ENCODE results near the gene QSOX1. TPM values are rescaled to one million over a fixed set of nuclear protein-coding genes. Genes with fewer than 3 reads are reported as not detected.

The QSOX1 gene
- total RNA-seq, 1 experiment from 2014 or later, result 84.0 TPM

DNA sequence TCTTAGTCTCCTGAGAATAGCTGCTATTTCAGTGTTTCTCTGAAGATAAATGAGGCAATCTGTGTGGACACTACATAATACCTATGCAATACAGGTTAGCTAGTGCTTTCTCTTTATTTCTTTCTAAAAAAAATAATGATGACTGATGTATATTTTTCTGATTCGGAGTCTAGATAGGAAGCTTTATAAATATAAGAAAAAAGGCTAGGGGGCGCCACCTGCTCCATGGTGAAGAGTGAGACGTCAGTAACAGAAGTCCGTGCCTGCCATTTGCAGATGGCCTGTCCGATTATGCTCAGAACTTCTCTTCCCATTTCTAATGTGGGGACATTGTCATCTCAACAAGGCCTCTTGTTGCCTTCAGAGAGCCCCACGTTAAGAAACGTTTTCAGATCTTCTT, 26.4 kb downstream of the QSOX1 start:
- in situ Hi-C loops (cut with HindIII; ENCODE audit: low pct_unique_long_range_greater_than_20kb, low sequenced_read_pairs), result no loop called here
- DNase-seq (ENCODE audit: low read depth), result no peak

DNA sequence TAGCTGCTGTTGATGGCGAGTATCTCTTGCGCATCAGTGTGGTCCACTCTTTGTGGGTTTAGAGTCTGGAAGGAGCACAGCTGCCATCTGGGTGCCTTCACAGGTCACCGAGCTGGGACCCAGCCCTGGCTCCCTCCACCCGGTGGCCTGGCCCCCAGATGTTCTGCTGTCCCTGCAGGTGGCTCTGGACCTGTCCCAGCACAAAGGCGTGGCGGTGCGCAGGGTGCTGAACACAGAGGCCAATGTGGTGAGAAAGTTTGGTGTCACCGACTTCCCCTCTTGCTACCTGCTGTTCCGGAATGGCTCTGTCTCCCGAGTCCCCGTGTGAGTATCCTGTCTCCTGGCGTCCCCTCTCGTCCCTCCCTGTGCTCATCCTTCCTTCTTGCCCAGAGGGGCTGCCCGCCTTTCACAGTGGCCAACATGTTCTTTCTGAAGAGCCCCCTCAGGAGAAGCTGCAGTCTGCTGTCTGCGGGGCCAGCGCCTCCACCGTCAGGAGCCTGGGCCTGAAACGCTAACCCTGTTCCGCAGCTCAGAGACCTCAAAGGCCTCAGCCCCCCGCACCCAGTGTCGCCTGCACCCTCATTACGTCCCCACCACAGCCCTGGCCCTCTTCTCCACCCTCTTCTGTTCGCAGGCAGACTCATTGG, 27.4 kb downstream of the QSOX1 start:
- in situ Hi-C loops (cut with HindIII; ENCODE audit: low pct_unique_long_range_greater_than_20kb, low sequenced_read_pairs), result no loop called here
- DNase-seq (ENCODE audit: low read depth), result no peak

DNA sequence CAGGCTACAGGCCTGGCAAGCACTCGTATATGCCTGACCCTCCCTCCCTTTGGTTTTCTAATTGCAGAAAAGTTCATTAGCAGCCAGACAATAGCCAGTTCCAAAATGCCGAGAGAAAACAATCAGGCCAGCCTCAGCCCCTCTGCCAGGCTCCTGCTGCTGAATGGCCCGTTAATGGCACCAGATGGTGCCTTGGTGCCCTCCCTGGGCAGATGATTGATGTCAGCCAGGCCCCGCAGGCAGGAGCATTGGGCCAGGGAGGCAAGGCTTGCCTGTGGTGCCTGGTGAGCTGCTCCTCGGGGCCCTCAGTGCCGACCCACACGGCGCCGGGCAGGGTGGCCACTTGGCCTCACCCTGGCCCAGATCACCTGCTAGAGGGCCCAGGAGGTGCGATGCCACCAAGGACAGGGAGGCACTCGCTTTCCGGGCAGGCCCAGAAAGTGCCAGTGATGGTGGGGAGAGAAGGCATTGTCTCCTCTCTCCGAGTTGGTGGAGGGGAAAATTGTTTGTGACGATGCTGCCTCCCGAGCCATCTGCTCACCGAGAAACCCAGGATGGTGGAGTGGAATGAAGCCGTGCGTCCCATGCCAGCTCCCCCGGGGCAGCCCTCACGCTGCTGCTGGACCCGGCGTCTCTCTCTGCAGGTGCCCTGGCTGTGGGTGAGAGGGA, 28.1 kb downstream of the QSOX1 start:
- in situ Hi-C loops (cut with HindIII; ENCODE audit: low pct_unique_long_range_greater_than_20kb, low sequenced_read_pairs), result no loop called here
- DNase-seq (ENCODE audit: low read depth), result no peak

DNA sequence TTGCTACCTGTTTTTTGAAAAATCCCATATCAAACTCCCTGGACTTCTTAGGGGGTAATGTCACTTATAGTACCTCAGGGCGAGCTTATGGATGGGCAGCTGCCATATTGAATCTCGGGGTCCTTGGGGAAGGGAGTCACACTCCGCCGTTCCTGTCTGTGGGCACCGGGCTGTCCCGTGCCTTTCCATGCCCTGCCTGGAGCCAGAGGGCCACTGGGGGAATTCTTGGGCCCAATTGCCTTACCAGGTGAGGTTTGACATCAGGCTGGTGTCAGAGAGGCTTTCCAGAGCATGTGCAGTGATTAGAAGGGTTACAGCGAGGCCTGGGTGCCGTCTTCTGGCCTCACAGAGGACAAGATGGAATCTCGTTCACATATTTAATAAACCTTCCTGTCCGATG, 28.8 kb downstream of the QSOX1 start:
- DNase-seq (ENCODE audit: low read depth), result no peak
- in situ Hi-C loops (cut with HindIII; ENCODE audit: low pct_unique_long_range_greater_than_20kb, low sequenced_read_pairs), result no loop called here

DNA sequence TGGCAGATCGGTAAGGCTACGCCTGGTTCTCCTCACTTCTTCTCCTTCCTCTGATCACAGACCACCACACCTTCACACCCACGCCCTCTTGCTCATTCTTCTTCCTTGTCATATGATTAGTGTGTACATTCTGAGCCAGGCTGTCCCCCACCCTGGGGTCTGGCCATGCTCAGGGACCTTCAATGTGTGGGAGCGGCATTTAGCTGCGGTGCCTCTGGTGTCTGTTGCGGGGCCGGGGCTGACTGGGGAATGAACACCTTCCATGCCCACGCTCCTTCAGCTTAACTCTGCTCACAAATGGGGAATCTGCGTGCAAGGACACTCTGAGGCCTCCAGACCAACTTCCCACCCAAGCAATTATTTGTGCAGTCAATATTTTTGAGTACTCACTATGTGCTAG, 29.4 kb downstream of the QSOX1 start:
- DNase-seq (ENCODE audit: low read depth), result no peak
- in situ Hi-C loops (cut with HindIII; ENCODE audit: low pct_unique_long_range_greater_than_20kb, low sequenced_read_pairs), result no loop called here

DNA sequence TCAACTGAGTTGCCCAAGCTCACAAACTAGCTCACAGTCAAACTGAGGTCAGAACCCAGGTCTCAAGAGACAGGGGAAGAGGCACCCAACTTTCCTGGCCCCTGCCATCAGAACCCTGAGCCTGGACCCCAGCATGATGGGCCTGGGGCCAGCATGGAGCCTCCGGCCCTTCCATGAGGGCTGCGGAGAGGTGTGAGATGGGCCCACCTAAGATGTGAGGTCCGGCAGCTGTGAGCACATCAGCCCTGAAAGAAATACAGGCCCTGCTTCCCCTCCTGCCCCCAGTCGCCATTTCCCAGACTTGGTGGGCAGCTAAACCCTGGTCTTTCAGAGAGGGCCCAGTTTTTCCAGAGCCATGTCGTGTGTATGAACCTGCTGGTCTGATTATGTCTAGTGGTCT, 30.6 kb downstream of the QSOX1 start:
- DNase-seq (ENCODE audit: low read depth), result no peak
- in situ Hi-C loops (cut with HindIII; ENCODE audit: low pct_unique_long_range_greater_than_20kb, low sequenced_read_pairs), result no loop called here

DNA sequence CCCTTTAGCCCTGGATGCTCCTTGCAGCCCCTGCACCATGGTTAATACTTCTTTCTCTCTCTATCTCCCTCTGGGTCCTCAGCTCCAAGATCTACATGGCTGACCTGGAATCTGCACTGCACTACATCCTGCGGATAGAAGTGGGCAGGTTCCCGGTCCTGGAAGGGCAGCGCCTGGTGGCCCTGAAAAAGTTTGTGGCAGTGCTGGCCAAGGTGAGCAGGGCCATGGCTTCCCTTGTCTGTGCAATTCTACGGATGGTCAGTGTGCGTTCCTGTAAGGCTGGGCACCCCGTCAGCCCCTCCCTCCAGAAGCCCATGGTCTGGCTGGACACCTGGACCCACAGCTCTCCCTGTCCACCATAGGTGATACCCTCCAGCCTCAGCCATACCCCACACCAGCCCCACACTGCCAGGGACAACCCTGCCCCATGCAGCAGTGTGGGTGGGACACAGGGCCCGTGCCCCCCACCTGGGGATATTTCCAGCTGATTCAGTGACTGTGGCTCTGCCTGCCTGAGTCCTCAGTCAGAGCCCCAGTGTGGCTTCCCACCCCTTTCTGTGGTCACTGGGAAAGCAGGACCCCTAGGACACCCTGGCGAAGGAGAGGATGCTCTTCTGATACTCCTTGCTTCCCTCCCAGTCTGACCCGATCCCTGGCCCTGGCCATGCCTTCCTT, 31.4 kb downstream of the QSOX1 start:
- in situ Hi-C loops (cut with HindIII; ENCODE audit: low pct_unique_long_range_greater_than_20kb, low sequenced_read_pairs), result no loop called here
- DNase-seq (ENCODE audit: low read depth), result no peak

DNA sequence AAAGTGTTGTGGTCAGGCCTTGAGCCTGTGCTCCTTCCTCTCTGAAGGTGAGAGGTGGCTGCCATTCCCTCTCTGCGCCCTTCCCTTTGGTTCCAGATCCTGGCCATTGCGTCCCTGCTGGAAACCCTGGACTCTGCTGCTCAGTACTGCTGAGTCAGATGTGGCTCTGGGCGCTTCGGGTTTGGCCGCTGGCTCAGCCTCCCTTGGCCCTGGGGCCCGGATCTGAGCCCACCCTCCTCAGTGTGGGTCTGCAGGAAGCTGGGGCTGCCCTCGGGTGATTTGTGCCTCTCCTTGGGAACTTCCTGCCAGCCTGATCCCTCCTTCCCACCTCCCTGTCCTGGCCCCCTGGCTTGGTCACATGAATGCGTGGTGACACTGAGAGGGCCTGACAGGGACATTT, 32.2 kb downstream of the QSOX1 start:
- in situ Hi-C loops (cut with HindIII; ENCODE audit: low pct_unique_long_range_greater_than_20kb, low sequenced_read_pairs), result no loop called here

DNA sequence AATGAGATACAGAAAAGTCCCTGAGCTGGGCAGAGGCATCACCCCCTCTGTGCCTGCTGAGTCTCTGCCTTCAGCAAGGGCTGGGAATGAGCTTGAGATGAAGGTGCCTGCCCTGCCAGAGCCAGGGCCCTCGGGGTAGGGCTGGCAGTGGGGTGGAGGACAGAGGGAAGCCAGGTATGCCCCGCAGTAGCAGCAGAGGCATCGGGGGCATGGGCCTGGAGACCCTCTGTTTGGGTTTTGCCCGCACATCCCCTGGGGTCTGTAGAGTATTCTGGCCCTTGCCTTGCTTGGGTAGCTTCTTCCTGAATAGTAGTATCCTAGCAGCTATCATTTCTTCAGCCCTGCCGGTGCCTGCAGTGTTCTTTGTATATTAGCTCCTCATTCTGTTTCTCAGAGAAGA, 33.0 kb downstream of the QSOX1 start:
- no peak for DNase-seq (ENCODE audit: low read depth)
- in situ Hi-C loops (cut with HindIII; ENCODE audit: low pct_unique_long_range_greater_than_20kb, low sequenced_read_pairs), result no loop called here

More for the DNA sequence above, 32.2 kb downstream of the QSOX1 start:
- DNase-seq (ENCODE audit: low read depth), result no peak

DNA sequence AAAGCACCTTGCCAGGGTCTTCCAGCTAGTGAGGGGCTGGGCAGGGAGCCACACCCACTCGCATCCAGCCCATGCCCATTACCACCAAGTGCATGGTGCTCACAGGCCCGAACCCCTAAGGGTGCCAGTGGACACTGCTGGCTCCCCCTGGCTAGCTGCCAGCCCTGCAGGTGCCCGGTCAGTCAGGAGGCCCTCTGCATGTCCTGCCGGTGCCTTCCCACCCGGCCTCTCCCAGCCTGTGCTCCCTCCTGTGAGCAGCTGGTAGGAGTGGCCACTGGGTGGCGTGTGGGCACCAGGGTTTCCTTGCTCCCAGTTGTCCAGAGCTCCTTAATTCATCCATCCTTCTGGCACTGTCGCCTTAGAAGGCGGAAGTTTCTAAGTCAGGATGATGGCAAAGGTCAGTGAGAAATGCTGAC, 33.4 kb downstream of the QSOX1 start:
- in situ Hi-C loops (cut with HindIII; ENCODE audit: low pct_unique_long_range_greater_than_20kb, low sequenced_read_pairs), result no loop called here
- peak; percentile 66 for DNase-seq (ENCODE audit: low read depth)

DNA sequence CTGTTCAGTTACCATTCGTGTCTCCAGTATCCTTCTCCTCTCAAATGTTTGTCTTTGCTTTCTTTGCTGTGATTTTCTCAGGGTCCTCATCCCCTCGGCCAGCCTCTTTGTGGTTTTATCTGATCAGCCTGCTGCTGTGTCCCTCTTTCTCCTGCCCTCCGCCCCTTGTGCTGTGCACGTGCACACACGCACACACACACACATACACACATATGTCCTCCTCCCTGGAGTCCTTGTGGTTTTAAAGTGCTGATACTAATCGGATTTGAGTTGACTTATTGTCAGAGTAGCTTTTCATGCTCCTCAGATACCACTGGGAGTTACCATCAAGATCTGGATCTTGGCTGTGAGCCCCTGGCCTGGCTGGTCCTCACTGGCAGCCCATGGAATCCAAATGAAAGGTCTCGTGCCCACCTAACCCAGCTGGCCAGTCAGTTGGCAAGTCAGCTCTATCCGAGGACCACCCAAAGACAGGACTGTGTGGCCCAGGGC, 34.1 kb downstream of the QSOX1 start:
- DNase-seq (ENCODE audit: low read depth), result no peak
- in situ Hi-C loops (cut with HindIII; ENCODE audit: low pct_unique_long_range_greater_than_20kb, low sequenced_read_pairs), result no loop called here

DNA sequence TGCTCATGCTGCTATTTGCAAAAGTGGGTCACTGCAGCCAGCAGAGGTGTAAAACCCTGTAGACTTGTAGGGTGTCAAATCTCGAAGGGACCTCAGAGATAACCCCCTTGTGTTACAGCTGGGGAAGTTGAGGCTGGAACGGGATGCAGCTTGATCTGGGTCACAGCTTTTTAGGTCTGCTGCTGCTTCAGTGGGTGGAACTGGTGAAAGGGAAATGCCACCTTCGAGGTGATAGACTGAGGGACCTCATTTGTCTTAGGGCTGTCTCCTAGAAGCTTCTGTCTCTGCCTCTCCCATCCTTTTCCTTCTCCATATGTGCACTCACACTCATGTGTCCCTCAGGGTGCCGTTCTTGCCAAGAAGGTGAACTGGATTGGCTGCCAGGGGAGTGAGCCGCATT, 35.4 kb downstream of the QSOX1 start:
- in situ Hi-C loops (cut with HindIII; ENCODE audit: low pct_unique_long_range_greater_than_20kb, low sequenced_read_pairs), result no loop called here
- no peak for DNase-seq (ENCODE audit: low read depth)

DNA sequence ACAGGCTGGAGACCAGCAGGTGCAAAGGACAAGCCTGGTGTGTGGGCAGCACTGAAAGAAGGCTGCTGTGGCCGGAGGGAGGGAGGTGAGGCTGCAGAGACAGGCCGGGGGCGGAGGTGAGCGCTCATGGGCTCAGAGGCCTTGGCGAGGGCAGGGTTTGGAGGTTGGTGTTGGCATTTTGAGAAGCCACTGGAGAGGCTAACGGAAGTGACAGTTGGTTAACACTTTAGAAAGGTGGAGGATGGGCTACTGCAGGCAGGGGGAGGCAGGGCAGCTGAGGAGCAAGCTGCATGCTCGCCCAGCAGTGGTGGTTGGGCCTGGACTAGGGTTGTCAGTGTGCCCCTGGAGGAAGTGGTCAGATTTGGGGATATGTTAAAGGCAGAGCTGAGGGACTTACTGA, 37.5 kb downstream of the QSOX1 start:
- in situ Hi-C loops (cut with HindIII; ENCODE audit: low pct_unique_long_range_greater_than_20kb, low sequenced_read_pairs), result no loop called here
- DNase-seq (ENCODE audit: low read depth), result no peak

DNA sequence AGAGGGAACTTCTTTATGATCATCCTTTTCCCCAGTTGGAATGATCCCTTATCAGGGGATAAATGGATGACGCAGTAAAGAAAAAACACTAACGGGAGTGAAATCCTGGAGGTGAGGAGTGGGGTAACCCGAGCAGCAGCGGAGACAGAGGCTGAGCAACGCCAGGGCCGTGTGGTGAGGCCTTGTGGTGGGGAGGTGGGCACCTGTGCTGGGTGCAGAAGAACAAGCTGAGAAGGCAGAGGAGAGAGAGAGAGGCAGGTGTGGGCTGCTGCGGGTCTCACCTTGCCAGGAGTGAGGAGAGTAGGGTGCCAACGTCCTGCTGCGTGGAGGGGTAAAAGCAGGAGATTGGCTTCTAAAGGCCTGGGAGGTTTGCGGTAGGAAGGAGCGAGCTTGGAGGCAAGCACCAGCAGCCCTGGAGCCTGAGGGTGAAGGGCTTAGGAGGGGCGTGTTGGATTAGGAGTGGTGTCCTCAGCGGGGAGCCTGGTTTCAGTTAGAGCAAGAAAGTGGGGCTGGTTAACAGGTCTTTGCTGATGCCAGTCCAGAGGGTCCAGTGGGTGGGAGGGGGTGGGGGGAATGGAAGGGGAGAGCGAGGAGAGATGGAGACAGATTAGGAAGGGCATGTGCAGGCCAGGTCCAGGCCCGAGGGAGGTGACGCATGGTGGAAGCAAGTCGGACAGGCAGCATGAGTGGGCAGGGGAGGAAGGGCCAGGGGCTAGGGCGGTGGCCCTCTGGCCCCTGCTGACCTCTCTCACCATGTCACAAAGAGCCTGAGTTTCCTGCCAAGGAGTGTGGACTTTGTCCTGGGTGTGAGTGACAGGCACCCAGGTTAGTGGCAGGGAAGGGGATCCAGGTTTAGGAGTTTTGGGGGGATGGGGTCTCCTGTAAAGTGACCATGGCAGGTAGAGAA, 38.7 kb downstream of the QSOX1 start:
- DNase-seq (ENCODE audit: low read depth), result no peak
- in situ Hi-C loops (cut with HindIII; ENCODE audit: low pct_unique_long_range_greater_than_20kb, low sequenced_read_pairs), result no loop called here

DNA sequence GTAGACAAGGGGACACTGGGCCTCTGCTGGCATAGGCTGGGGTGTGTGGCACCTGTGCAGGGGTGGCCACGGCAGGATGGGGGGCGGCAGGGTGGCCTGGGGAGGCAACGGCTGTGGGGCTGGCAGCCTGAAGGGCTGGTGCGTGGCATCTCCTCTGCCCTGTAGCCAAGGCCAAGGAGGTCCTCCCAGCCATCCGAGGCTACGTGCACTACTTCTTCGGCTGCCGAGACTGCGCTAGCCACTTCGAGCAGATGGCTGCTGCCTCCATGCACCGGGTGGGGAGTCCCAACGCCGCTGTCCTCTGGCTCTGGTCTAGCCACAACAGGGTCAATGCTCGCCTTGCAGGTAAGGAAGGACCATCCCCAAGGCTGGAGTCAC, 39.4 kb downstream of the QSOX1 start:
- in situ Hi-C loops (cut with HindIII; ENCODE audit: low pct_unique_long_range_greater_than_20kb, low sequenced_read_pairs), result no loop called here
- no peak for DNase-seq (ENCODE audit: low read depth)

DNA sequence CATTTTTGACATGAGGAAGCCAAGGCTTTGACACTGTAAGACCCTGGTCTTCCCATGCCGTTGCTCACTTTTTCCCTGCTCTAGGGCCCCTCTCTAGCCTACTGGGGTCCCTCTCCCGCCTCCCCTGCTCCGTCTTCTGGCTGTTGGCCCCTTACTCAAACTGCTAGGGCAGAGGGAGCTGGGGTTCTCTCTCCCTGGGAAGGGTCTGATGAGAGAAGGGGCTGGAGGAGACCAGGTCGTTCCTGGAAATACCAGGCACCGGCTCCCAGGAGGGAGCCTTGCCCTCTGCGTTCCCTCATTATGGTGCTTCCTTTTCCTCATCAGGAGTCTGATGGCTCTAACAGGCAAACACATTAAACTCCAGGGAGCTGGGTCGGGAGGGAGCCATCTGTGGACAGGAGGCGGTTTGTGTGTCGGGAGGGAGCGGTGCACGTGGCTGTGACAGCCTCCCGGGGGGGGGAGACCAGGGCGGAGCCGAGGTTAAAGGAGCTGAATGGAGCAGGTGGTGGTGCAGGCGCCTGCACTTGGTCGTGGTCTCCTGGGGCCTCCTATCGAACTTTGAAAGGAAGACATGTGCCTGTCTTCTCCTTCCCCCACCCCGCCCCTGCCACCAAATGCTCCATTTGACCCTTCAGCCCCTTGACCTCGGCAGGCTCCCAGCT, 40.0 kb downstream of the QSOX1 start:
- in situ Hi-C loops (cut with HindIII; ENCODE audit: low pct_unique_long_range_greater_than_20kb, low sequenced_read_pairs), result no loop called here
- no peak for DNase-seq (ENCODE audit: low read depth)

DNA sequence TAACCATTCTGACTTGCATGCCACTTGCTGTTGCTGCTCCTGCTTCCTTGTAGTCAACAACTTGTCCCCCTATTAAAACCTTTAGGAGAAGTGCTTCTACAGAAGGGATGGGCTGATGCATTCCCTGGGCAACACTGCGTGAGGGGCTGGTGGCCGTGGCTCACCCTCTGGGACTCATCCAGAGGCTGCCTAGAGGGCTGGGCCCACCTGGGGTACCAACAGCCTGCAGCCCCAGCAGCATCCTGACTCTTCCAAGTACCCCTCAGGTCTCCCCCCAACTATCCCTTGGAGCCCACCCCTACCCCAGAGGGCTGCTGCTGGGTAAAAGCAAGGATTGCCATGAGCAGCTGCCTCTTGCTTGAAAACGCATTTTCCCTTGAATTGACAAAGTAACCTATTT, 40.7 kb downstream of the QSOX1 start:
- DNase-seq (ENCODE audit: low read depth), result no peak
- in situ Hi-C loops (cut with HindIII; ENCODE audit: low pct_unique_long_range_greater_than_20kb, low sequenced_read_pairs), result no loop called here

DNA sequence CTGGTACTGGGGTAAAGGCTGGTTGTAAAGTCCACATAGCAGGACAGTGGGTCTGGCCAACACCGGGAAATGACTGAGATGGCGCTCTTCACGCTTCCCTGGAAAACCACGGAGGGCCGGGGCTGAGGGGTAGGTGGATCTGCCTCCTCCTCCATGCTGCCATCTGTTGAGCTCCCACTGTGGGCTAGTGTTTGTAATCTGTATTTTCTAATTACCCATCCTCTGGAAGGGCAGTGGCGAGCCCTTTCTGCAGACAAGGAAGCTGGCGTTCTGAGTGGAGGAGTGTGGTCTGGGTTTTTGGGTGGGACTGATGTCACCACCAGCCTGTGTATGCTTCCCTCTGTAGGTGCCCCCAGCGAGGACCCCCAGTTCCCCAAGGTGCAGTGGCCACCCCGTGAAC, 41.2 kb downstream of the QSOX1 start:
- DNase-seq (ENCODE audit: low read depth), result no peak
- in situ Hi-C loops (cut with HindIII; ENCODE audit: low pct_unique_long_range_greater_than_20kb, low sequenced_read_pairs), result no loop called here

All from Caki2 (cell line).